Stomach smooth muscle (tissue), 2 donors: ENCODE measurements around the gene NR5A2.

Source experiments
- H3K27ac ChIP-seq: one replicate; pipeline ENCODE4 v1.7.0; 2013; ENCODE audit warnings: mild to moderate bottlenecking, low read length, inconsistent platforms
- H3K27me3 ChIP-seq, 2 donors: one replicate each; pipeline ENCODE4 v1.7.0; 2013; ENCODE audit warnings: low read length in 2 of 2; ENCODE audit not compliant: insufficient read depth in 2 of 2, control insufficient read depth in 1 of 2
- H3K36me3 ChIP-seq, 2 donors: one replicate each; pipeline ENCODE4 v1.7.0; 2013; ENCODE audit warnings: low read length in 2 of 2; ENCODE audit not compliant: control insufficient read depth in 2 of 2, insufficient read depth in 2 of 2
- H3K4me1 ChIP-seq: one replicate; pipeline ENCODE4 v1.7.0; 2013; ENCODE audit warnings: low read length; ENCODE audit not compliant: control insufficient read depth, insufficient read depth
- H3K4me3 ChIP-seq, 2 donors: one replicate each; pipeline ENCODE4 v1.7.0; 2013; ENCODE audit warnings: low read length in 2 of 2
- H3K9ac ChIP-seq, 2 donors: one replicate each; pipeline ENCODE4 v1.7.0; 2013; ENCODE audit warnings: low read length in 2 of 2, mild to moderate bottlenecking in 1 of 2
- H3K9me3 ChIP-seq, 2 donors: one replicate each; pipeline ENCODE4 v1.7.0; 2013; ENCODE audit warnings: low read length in 2 of 2; ENCODE audit not compliant: control insufficient read depth in 2 of 2
- donor health status: healthy.
- donor health status: Pancreatic carcinoma.

The NR5A2 gene

DNA sequence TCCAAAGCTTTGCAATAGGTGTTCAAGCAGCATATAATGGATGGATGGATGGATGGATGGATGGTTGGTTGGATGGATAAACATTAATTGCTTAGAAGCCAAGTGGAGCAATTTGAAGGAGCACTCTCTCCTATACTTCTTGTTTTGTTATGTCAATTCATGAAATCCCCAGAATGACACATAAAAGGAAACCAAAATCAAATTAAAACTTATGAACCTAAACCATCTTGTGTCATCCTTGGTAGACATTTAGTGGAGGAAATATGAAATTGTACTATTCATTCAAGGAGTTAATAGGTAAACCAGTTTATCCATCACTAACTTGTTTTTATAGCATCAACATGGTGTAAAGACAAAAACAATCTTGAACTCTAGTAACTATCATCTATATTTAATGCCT lies 122.5 kb downstream of the NR5A2 start:
- H3K27ac ChIP-seq, result no peak overlapping the region
- H3K27me3 ChIP-seq, result no peaks in the 10 kb centered on the region
- H3K9me3 ChIP-seq, result no peaks in the 10 kb centered on the region
- no peaks in the 10 kb centered on the region for H3K36me3 ChIP-seq
- H3K4me1 ChIP-seq, result no peaks in the 10 kb centered on the region
- H3K4me3 ChIP-seq, result no peak overlapping the region
- no peak overlapping the region for H3K9ac ChIP-seq

DNA sequence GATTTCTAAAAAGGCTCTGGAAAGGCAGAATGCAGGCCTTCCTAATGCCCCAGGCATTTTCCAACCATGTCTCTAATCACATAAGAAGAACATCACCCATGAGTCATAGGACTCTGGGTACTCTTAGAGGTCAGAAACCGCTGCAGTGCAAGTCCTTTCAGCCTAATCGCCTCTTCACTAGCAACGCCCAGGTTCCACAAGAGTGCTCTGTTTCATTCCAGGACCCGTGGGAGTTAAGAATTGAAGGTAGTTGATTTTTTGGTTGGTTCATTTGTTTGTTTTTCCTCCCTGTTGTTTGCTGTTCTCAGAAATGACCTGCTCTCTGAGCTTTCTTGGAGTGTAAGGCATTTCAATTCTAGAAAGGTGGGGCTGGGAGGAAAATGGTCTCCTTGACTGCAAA lies 123.2 kb downstream of the NR5A2 start:
- Histone ChIP-seq H3K9me3 (no peaks in the 10 kb centered on the region), H3K4me1 (no peaks in the 10 kb centered on the region), H3K9ac (no peak overlapping the region), H3K27me3 (no peaks in the 10 kb centered on the region), H3K36me3 (no peaks in the 10 kb centered on the region), H3K4me3 (no peak overlapping the region), H3K27ac (no peak overlapping the region)

DNA sequence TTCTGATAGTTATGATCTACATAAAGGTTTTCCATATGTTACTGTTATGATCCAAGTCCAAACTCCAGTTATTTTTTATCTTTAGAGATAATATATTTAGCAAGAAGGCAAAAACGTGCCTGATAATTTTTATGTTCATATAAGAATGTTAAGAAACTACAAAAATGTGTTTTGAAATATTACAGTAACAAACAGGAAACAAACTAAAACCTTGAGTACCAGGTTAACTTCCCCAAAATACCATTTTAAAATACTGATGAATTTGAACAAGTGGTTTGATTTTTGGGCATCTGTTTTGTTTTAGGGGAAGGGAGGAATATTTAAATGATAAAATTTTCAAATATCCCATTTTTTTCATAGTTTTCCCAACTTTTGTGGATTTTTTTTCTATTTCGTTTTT lies 124.8 kb downstream of the NR5A2 start:
- Histone ChIP-seq H3K36me3 (no peaks in the 10 kb centered on the region), H3K9me3 (no peaks in the 10 kb centered on the region), H3K4me1 (no peaks in the 10 kb centered on the region), H3K9ac (no peak overlapping the region), H3K27ac (no peak overlapping the region), H3K27me3 (no peaks in the 10 kb centered on the region), H3K4me3 (no peak overlapping the region)

DNA sequence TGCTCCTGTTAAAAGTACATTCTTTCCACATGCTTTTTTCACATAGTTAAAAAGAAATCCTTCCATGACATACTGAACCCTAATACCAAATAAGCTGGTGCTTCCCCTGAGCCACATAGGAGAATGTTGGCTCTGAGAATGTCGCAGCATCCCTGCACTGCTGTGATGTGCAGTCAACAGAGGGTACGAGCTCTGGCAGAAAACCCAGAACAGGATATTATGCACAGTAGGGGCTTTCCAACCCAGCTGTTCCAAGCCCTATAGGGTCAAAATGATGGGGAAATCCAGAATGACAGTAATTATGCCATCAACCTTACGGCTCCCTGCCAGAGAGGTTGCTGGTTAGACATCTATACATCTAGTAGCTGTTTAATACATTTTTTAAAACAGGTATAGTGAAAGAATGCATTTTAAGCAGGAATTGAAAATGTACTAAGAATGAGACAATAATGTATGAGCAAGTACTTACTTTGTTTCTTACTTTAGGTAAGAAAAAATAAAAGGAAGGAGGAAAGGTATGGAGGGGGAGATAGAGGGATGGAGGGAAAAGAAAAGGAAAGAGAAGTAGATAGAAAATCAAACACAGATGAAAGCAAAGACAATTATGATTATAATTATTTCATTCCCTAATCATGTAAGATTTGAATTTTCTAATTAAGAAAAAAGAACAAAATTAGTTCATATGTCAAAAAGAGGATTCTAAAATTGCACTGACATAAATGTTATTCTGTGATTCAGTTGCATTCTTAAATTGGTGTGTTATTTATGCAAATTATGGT lies 126.0 kb downstream of the NR5A2 start:
- H3K36me3 ChIP-seq, result no peaks in the 10 kb centered on the region
- no peaks in the 10 kb centered on the region for H3K27me3 ChIP-seq
- H3K9me3 ChIP-seq, result no peaks in the 10 kb centered on the region
- no peak overlapping the region for H3K9ac ChIP-seq
- no peak overlapping the region for H3K27ac ChIP-seq
- H3K4me3 ChIP-seq, result no peak overlapping the region
- H3K4me1 ChIP-seq, result no peaks in the 10 kb centered on the region

DNA sequence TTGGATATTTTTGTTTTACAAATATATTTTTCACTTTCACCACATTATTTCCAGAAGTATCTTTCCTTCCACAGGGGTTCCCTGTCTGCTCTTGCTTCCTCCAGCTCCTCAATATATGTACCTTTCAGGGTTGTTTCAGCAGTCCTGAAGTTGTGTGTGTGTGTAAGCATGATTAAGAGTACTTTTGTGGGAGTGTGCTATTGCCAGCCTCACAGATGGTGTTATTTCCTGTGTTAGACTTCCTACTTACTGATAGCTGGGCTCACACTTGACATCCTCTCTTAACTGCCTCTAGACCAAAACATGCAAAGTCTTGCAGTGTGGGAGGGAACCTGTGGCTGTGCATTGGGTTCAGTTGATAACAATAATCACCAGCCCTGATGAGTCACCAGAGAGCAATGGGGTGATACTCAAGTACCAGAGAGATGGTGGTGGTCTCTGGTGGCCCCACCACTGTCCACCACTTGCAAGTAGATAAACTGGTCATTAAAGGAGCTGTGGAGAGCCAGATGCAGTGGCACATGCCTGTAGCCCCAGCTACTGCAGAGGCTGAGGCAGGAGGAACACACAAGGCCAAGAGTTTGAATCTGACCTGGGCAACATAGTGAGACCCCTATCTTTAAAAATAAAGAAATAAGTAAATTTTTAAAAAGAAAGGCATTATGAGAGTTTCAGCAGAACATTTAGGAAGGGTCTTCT lies 126.7 kb downstream of the NR5A2 start:
- Histone ChIP-seq H3K27me3 (no peaks in the 10 kb centered on the region), H3K9ac (no peak overlapping the region), H3K4me3 (no peak overlapping the region), H3K9me3 (no peaks in the 10 kb centered on the region), H3K27ac (no peak overlapping the region), H3K4me1 (no peaks in the 10 kb centered on the region), H3K36me3 (no peaks in the 10 kb centered on the region)

DNA sequence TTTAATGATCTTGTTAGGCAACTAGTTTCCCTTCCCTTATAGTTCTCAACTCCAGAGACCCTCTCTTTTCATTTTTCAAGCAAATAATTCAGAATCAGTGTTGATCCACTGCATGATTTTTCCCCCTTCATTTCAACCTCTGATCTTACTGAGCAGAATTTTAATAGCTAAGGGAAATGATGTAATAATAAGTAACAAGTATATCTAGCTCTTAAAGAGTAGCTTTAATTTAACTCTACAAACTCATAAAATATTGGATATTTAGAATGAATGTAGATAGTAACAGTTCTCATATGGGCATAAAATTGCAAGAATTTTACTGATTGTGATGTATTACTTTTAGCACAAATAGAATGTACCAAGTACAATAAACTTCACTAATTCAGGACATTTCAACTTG lies 130.2 kb downstream of the NR5A2 start:
- Histone ChIP-seq H3K4me3 (no peak overlapping the region), H3K9me3 (no peaks in the 10 kb centered on the region), H3K4me1 (no peaks in the 10 kb centered on the region), H3K27ac (no peak overlapping the region), H3K36me3 (no peaks in the 10 kb centered on the region), H3K9ac (no peak overlapping the region), H3K27me3 (no peaks in the 10 kb centered on the region)

DNA sequence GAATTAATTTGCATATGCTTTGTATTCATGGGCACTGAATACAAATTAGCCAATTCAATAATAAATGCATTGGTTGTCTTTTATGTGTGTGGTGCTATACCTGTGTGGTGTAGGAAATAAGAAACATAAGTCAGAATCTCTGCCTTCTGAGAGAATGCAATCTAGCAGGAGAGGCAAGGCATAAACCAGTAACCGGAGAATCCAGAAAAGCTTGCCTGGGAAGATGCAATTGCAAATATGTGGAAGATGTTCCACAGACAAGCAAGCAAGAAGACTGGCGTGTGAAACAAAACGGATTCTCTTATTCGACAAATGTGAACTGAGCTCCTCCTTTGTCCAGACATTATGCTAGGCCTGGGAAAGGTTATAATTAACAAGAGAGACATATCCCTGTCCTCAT lies 134.3 kb downstream of the NR5A2 start:
- Histone ChIP-seq H3K9me3 (no peaks in the 10 kb centered on the region), H3K9ac (no peak overlapping the region), H3K36me3 (no peaks in the 10 kb centered on the region), H3K4me3 (no peak overlapping the region), H3K27ac (no peak overlapping the region), H3K4me1 (no peaks in the 10 kb centered on the region), H3K27me3 (no peaks in the 10 kb centered on the region)

DNA sequence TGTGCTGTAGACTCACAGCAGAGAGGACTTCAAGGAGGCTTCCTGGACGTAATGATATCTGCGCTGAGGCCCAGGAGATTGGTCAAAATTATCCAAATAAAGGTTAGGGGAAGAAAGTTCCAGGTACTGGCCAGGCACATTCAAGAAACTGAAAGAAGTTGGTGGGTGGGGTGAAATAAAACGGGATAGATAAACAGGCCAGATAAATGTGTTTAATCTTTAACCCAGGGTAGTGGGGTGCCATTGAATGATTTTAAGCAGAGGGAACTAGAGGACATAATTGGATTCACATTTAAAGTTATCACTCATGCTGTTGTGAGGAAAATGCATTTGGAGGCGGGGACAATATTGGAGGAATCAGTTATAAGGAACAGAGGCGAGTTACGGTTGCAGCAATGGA lies 134.7 kb downstream of the NR5A2 start:
- Histone ChIP-seq H3K36me3 (no peaks in the 10 kb centered on the region), H3K27ac (no peak overlapping the region), H3K9ac (no peak overlapping the region), H3K4me3 (no peak overlapping the region), H3K4me1 (no peaks in the 10 kb centered on the region), H3K27me3 (no peaks in the 10 kb centered on the region), H3K9me3 (no peaks in the 10 kb centered on the region)

DNA sequence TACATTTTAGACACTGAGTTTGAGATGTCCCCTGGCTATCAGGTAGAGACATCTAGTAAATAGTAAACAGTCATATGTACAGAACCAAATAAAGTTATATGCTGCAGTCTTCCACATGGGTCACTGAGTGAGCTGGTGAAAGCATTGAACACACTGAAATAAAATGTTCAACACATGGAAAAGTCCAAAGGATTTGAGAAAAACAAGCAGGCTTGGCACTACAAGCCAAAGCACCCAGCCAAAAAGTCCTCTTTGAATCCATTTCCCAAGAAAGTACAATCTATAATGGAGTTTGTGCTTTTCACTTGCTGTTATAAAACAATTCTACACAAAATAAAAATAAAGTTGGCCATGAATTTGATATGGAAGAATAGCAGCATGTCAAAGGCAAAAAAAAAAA lies 135.4 kb downstream of the NR5A2 start:
- no peaks in the 10 kb centered on the region for H3K4me1 ChIP-seq
- H3K36me3 ChIP-seq, result no peaks in the 10 kb centered on the region
- H3K9me3 ChIP-seq, result no peaks in the 10 kb centered on the region
- no peak overlapping the region for H3K4me3 ChIP-seq
- H3K27ac ChIP-seq, result no peak overlapping the region
- no peaks in the 10 kb centered on the region for H3K27me3 ChIP-seq
- no peak overlapping the region for H3K9ac ChIP-seq

DNA sequence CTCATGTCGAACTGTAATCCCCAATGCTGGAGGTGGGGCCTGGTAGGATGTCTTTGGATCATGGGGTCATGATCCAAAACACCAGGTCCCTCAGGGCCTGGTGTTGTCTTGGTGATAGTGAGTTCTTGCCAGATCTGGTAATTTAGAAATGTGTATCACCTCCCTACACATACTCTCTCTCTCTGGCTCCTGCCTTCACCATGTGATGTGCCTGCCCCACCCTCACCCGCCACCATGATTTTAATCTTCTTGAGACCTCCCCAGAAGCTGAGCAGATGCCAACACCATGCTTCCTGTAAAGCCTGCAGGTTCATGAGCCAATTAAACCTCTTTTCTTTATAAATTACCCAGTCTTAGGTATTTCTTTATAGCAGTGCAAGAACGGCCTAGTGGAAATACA lies 136.4 kb downstream of the NR5A2 start:
- Histone ChIP-seq H3K27ac (no peak overlapping the region), H3K36me3 (no peaks in the 10 kb centered on the region), H3K9ac (no peak overlapping the region), H3K9me3 (no peaks in the 10 kb centered on the region), H3K27me3 (no peaks in the 10 kb centered on the region), H3K4me1 (no peaks in the 10 kb centered on the region), H3K4me3 (no peak overlapping the region)

DNA sequence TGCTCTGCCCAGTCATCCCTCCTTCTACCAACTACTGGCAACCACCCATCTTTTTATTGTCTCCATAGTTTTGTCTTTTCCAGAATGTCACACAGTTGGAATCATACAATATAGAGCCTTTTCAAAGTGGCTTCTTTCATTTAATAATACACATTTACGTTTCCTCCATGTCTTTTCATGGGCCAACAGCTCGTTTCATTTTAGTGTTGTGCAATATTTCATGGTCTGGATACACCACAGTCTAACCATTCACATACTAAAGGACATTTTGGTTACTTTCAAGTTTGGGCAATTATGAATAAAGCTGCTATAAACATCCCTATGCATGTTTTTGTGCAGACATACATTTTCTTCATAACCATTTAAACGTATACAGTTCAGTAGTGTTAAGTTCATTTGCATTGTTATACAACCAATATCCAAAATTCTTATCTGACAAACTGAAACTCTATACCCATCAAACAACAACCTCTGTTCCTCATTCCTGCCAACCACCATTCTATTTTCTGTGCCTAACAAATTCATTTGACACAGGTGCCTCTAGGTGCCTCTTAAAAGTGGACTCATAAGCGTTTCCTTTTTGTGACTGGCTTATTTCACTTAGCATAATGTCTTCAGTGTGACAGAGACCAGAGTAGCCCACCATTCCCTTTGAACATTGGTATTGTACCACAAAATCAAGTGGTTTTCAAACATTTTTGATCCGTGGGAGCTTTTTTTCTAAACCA lies 138.1 kb downstream of the NR5A2 start:
- Histone ChIP-seq H3K27ac (no peak overlapping the region), H3K4me1 (no peaks in the 10 kb centered on the region), H3K9me3 (no peaks in the 10 kb centered on the region), H3K9ac (no peak overlapping the region), H3K4me3 (no peak overlapping the region), H3K27me3 (no peaks in the 10 kb centered on the region), H3K36me3 (no peaks in the 10 kb centered on the region)
